SIG-M5 (cell line): ENCODE measurements around the gene OPA1.

Experiments used
- DNase-seq: peaks from one replicate; lab custom pipeline; 2025; lab: John Stamatoyannopoulos, UW

OPA1 gene

DNA sequence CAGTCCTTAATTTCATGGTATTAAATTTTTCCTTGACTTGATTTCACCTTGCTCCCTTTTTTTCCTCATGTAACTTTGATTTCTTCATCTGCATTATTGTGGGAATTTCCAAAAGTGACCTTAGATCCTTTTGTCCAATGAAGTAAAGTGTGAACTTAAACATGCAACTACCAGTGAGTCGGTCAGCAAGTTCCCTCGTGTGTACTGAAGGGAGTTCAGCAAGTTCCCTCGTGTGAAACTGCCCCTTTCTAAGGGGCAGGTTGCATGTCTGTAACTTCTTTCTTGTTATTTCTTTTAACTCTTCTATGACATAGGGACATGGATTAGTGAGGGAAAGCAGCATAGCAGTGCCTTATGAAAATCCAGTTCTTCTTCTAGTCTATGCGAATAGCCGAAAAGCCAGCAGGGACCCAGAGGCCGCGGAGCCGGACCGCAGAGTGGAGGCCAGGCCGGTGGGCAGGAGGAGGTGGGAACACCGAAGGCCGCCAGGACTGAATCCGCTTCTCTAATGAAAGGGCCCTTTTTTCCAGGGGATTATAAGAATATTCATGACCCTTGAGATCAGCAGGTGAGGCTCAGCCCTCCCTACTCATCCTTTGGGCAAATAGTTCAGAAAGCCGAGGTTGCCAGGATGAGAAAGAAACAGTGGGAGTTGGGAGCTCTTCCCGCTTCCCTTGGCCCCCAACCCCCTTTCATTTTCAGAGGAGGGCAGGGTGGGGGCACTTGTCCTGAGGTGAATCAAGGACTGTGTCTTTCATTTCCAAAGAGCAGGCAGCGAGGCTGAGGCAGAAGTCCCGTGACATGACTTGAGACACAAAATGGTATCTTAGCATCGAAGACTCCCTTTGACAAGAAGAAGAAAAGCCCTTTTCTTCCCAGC lies 117.5 kb downstream of the OPA1 start:
- DNase-seq: no peak

DNA sequence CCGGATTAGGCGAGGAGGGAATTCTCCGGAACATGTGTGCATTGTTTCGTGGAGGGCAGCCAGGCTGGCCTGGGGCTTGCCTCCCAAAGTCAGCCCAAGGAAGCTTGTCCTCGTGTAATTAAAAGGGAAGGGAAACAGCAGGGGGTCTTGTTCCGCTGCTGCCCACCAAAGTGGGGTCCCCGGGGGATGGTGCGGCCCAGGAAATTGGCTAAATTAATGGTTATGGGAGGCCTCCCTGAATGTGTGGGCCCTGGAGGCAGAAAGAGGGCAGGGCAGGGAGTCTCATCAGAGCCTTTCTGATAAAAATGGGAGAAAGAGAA lies 118.1 kb downstream of the OPA1 start:
- DNase-seq: no peak

DNA sequence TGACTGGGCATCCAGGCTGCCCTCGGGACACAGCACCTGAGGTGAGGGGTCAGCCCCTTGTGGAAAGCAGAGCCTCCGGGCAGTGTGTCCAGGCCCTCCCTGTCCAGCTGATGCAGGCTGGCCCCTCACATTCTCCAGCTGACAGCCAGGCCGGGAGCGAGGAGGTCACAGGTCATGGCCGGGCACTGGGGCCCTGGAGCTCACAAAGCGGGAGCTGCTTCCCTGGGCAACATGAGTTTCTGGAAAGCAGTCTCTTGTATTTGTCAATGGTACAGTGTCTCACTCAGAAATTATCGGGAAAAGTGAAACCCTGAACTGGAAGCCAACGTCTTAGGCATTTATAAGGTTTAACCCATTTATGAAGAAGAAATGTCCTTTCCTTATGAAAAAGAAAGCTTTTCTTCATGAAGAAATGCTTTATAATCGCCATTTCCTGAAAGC lies 118.5 kb downstream of the OPA1 start:
- no peak for DNase-seq

DNA sequence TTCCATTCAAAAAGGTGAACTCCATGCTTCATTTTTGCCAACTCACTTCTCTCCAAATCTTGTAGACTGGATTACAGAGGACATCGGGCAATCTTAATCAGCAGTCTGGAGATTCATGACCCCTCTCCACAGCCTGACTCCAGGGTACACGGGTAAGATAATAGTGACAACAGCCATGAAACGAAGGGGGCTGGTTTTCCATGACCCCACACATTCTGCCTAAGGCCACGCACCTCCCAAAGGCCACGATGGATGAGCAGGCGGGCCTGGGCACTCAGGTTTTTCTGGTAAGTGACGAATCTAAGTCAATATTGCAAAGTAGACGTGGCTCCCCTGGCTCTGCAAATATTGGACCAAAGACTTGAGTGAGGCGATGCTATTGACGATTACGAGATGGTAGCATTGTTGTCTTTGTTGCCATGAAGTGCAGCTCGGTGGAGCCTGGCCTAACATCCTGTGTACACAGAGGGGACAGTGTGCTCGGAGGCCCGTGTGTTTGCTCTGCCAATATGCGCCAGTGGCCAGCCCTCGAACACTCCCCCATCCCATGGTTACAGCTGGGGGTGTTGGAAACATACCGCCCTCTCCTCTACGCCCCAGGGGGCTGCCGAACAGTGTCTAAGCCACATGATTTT lies 119.1 kb downstream of the OPA1 start:
- DNase-seq: no peak

DNA sequence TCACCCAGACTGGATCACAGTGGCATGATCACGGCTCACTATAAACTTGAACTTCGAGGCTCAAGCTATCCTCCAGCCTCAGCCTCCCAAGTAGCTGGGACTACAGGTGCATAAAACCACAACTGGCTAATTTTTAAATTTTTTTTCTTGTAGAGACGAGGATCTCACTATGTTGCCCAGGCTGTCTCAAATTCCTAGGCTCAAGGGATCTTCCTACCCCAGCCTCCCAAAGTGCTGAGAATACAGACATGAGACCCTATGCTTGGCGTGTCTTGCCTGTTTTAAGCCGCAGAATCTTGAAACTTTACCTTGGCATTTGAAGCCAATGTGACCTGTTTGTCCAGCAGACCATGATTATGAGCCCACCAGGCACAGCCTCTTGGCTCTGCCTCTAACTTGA lies 119.9 kb downstream of the OPA1 start:
- no peak for DNase-seq

DNA sequence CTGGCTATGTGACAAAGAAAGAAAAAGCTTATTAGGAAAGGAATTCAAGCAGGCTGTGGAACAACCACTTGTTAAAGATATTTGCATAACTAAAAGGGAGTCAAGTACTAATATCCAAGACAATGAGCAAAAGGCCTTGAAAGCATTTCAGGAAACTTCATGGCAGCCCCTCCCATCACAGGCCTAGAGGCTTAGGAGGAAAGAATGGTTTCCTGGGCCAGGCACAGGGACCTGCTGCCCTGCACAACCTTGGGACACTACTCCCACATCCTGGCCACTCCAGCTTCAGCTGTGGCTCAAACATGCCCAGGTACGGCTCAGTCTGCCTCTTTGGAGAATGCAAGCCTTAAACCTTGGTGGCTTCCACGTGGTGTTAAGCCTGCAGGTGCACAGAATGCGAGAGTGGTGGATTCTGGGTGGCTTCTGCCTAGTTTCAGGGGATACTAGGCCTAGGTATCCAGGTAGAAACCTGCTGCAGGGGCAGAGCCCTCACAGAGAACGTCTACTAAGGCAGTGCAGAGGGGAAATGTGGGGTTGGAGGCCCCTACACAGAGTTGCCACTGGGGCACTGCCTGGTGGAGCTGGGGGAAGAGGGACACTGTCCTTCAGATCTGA lies 121.6 kb downstream of the OPA1 start:
- DNase-seq: no peak

DNA sequence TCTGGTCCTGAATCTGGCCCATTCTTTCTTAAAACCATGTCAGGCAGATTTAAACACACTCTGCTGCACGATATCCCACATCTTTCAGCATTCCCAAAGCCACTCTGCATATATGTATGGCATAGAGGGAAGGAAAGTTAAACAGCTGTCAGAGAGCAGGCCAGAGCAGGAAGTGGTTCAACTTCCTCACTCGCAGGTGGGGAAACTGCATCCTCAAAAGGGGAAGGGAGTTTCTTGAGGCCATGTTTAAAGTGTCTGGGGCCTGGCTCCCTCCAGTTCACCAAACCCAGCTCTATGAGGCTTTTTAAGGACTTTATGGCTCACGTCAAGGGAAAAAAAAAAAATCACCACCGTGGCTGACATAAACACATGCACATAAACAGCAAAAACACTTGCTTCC lies 123.1 kb downstream of the OPA1 start:
- DNase-seq: no peak

DNA sequence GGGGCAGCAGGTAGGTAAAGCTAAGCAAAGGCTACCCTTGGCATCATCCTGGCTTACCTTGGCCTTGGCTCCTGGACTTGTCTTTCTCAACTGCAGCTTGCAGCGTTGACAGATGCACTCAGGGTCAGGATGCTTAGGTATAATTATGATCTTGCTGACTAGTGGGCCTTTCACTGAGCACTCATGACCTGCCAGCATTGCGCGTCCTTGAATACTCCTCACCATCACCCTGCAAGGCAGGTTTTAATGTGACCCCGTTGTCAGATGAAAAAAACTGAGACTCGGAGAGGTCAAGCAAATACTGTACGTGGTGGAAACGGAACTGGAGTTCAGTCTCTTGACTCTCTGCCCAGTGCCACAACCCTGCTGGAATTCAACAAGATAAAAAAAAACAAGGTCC lies 126.7 kb downstream of the OPA1 start:
- no peak for DNase-seq

DNA sequence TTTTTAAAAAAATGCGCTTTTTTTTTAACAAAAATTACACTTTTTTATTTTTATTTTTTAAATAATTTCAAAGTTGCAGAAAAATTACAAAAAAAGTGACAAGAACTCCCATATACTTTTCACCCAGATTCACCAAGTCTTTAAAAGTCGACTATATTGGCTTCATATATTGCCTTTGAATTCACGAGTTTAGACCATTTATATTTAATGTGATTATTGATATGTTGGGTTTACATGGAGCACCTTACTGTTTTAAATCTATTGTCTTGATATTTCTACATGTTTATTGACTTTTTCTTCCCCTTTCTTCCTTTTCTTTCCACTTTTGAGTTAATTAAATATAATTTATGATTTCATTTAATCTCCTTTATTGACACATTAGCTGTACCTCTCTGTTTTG lies 127.2 kb downstream of the OPA1 start:
- DNase-seq: no peak

DNA sequence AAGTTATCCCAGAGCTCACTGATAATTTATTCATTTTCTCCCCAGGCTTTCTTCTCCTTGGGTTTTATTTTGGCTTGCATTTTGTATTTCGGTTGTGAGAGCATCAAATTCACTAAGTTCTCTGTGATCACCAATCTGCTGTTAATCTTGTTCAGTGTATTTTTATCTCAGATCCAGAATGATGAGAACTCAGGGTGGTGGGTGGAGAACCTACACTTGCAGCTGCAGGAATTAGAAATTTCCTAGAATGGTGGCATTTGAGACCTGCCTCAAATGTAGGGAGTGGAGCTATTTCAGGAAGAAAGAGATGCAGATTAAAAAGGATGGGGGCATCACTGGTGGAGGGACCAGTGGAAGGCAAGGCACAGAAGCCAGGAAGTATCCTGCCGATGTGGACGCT lies 129.6 kb downstream of the OPA1 start:
- DNase-seq: no peak

DNA sequence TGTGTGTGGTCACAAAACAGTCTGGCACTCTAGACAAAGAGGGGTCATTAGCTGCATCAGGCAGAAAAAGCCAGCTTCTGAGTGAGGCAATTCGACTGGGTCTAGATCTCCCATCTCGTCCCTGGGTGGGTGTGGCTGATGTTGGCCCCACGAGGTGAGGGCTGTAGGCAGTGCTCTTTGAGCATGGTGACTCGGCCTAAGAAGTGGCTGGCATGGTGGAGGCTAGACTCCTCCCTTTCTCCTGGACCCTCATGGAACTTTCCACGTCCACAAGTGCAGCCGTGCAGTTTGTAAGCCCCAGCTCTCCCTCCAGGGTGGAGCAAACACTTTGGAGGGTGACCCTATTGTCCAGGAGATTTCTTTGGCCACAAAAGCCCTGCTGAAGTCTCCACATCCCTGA lies 134.1 kb downstream of the OPA1 start:
- no peak for DNase-seq

DNA sequence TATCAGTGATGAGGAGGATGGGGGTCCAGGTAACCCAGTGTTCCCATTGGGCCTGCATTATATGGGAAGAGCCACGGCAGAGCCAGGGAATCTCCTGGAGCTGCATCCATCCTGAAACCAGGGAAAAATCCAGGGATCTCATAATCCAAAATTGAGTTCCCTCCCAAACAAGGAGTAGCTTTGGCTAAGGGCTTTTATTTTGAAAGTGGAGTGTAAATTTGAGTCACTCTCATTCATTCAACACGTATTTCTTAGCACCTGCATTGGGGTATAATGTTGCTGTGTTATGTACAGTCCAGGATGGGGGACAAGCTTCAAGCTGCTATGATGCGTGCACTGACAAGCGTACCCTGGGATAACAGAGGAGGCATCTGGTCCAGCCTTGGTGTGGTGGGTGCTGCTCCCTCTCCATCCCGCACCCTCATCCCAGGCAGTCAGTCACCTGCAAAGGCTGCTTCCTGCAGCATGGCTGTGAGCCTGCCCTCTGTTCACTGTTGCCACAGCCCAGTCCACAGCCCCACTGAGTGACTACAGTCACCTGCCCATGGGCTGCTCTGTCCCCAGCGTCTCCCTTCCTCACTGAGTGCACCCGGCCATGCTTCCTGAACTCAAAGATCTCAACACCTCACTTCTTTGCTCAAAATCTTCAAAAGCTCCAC lies 135.6 kb downstream of the OPA1 start:
- DNase-seq: no peak

DNA sequence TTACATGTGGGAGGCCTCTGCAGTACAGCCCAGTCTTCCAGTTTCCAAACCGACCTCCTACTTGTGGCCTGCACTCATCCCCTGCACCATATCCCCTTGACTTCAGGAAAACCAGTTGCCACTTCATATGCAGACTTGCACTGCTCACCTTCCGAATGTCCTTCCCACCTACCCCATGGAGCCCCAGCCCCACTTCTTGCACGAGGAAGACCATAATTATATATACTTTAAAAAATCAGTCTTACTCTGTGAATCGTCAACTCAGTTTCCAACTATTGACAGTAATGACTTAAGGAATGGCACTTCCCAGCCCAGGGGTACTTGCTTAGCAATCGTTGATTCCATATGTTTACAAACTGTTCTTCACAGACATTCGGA lies 136.1 kb downstream of the OPA1 start:
- DNase-seq: no peak

DNA sequence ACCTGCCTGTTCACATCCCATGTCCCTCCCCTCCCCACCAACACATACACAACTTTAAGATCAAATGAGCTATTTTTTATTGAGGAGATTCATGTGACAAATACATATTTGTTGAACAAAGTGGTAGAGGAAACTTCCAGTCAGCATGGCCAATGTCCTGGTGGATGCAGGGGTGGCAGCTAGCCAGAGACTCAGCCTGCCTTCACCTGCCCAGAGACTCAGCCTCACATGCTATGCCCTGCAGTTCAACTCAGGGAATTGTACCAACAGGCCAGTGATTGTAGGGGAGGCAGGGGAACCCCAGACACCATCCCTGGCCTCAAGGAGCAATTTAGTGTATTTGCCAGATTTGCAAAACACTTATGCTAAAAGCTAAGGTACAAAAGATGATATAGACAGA lies 136.6 kb downstream of the OPA1 start:
- DNase-seq: no peak

DNA sequence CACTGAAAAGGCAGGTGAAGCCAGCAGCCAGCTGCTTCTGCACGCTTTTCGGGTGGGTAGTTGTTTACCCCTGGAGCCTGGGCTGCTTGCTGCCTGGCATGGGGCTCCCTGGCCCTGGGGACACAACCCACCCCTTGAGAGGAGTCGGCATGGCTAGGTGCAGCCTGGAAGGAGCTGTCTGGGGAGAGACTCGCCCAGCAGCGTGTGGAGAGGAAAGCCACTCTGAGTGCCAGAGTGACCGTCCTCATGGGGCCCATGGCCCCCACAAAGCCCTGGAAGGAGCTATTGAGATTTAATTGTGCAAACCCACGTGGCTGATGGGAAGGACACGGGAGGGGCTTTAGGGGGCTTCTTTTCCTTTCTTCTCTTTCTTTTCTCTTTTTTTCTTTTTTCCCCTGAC lies 137.5 kb downstream of the OPA1 start:
- DNase-seq: no peak

DNA sequence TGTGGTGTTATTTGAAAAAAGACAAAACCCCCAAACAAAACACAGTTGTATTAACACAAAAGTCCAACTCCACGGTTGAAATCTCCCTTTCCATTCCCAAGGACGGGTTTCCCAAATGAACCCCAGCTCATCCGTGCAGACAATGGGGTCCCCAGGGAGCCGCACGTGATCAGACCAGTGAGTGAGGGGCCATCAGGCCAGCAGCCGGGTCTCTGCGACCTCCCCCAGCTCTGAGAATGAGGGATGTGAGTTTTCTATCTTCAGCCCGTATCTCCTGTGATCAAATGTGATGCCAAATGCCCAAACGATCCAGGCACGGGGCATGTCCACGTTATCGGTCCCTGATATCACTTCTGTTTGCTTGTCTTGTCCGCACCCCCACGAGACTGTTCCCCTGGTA lies 138.0 kb downstream of the OPA1 start:
- no peak for DNase-seq

DNA sequence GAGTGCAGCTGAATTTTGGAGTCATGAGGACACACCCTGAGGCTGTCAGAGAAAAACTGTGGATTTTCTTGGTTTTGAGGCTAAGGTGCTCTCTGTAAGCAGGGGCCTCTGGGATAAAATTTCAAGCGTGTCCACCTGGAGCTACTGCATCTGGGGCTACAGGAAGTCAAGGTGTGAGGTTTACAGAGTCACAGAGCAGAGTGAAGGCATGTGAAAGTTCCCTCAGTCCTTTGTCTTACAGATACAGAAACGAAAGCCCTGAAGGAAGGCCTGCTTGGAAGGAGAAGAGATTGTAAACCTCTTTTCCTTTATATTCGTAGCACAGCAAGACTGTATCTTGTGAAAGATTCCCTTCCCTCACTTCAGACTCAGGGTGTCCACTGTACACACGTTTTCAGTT lies 138.6 kb downstream of the OPA1 start:
- no peak for DNase-seq

DNA sequence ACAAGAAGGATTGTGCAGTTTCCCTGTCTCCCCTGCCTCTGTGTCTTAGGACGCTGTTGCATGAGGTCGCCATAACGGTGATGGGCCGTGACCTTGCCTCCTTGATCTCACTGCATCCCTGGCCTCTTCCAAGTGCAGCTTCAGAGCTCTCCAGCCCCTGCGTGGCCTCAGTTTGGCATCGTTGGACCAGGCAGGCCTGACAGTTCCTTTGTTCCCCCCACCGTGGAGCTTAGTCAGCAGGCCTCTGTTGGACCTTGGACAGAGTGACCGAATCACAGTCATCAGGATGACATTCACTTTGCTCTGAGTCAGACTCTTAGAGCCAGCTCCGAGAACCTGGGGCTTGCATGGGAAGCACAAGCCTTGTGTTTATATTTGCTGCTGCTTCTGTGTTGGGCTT lies 139.4 kb downstream of the OPA1 start:
- DNase-seq: no peak

DNA sequence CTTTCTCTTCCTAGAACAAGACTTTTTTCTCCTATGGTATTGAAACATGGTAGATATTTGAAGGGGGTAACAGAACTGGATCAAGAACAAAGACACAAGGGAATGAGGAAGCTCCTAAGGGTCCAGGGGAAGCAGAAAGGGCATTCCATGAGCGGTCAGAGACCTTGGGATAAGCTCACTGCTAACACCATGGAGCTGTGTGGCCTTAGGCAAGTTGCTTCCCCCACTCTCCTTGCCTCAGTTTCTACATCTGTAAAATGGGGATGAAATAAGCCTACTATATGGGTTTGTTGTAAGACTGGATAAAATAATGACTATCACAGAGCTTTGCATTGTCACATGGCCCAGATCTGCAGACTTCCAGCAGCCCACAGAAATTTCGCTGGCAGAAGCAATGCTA lies 139.8 kb downstream of the OPA1 start:
- no peak for DNase-seq

DNA sequence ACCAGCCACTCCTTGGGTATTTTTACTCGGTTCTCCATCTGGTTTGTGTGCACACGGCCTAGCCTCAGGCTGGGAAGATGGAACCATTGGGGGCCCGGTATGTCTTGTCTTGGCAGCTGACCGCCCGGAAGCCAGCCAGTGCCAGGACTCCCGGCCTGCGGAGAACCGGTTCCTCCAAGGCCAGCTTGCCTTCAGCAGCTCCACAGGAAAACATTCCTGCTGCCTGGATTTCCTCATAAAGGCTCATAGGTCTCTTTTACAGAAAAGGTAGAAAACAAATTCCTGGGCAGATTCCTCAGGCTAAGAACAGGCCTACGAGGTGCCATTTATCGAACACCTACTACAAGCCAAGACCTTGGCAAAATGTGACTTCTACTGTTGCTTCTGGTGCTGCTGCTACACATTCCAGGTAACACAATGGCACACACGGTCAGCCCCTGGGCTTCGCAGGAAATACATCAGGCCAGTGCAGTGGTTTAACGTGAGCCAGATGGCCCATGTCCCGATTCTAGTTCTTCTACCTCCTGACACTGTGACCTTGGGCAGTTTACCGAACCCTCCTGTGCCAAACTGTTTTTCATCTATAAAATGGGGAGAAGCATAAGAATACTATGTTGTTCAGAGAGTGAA lies 141.8 kb downstream of the OPA1 start:
- DNase-seq: no peak

DNA sequence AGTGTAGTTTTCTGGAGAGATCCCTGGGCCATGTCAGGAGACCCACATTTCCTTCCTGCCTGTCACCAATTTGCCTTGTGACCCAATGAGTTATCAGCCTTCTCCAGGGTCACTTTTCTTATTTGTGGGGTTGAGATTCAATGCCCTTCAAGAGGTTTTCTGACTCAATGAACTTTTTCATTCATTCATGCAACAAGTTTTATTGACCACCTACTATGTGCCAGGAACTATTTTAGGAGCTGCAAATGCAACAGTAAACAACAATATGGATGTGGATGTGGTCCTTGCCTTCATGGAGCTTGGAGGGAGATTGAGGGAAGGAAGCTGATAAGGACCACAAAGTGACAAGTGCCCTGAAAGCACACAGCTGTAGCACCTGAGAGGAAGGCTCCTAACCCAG lies 142.8 kb downstream of the OPA1 start:
- DNase-seq: no peak

DNA sequence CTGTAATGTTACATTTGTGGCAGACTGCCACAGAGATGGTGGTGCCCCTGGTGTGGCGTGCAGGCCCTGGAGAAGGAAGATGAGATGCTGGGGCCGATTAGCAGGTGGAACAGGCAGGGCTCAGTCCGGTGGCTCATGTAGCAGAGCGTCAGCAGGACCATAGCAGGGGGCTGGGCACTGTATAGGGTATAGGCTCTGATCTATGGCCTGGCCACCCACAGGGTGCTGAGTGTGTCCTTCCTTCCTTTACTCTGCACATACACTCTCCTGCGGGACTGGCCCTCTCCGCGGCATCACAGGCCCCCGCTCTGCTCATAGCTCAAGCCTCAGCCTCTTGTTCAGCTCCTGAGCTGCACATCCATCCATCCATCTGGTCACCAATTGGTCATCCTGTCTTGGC lies 143.6 kb downstream of the OPA1 start:
- DNase-seq: no peak
